Panc1 (cell line): ENCODE measurements around the gene SEC23A. TPM values are rescaled to one million over a fixed set of nuclear protein-coding genes. Genes with fewer than 3 reads are reported as not detected.
"Not testable (repeated sequence)": the region's sequence is repeated elsewhere in the genome, so short reads cannot be mapped to it uniquely, and the experiment has no call there.

Source experiments
- ATAC-seq: fragments of 200-7000 bp; cut with Tn5 transposase; 2 replicates; pipeline ENCODE4 v1.9.1; 2020; ENCODE audit warnings: mild to moderate bottlenecking, moderate library complexity
- BruUV-seq: library from RNA; stranded (reverse); fragments of 400-500 nt; replicated peaks from 2 replicates; lab custom pipeline; 2021; lab: Mats Ljungman, UMichigan
- CTCF ChIA-PET: fragments of 300-600 bp; sonication (Branson Sonifier 250); formaldehyde crosslinking; loops from one replicate; lab custom pipeline; 2022; ENCODE audit warnings: antibody characterized with exemption; lab: Charles Lee
- POLR2A ChIA-PET: fragments of 300-600 bp; sonication (Branson Sonifier 250); formaldehyde crosslinking; loops from one replicate; lab custom pipeline; 2022; ENCODE audit warnings: antibody characterized with exemption; lab: Charles Lee
- DNase-seq: peaks from one replicate; pipeline ENCODE4 v3.0.0-alpha.2; 2010; ENCODE audit warnings: low read depth, low spot score
- H3K27ac ChIP-seq: 2 replicates; pipeline ENCODE4 v1.5.1; 2011; ENCODE audit warnings: mild to moderate bottlenecking, low read length, inconsistent platforms
- H3K27me3 ChIP-seq: fragments of 200-500 bp; sonication (Bioruptor generic); 2 replicates; pipeline ENCODE4 v1.6.0; 2014; ENCODE audit warnings: low read length, inconsistent platforms; ENCODE audit not compliant: control insufficient read depth, insufficient read depth
- H3K36me3 ChIP-seq: fragments of 200-500 bp; sonication (Bioruptor generic); 2 replicates; pipeline ENCODE4 v1.5.1; 2014; ENCODE audit warnings: inconsistent platforms, mild to moderate bottlenecking, low read length, moderate library complexity; ENCODE audit not compliant: control insufficient read depth, insufficient read depth
- H3K4me1 ChIP-seq: 2 replicates; pipeline ENCODE4 v1.5.1; 2011; ENCODE audit warnings: inconsistent platforms, mild to moderate bottlenecking, low read length, moderate library complexity; ENCODE audit not compliant: control insufficient read depth, insufficient read depth
- H3K4me3 ChIP-seq, 2 experiments: 2 replicates each; pipeline ENCODE4 v1.5.1; 2011 to 2012; ENCODE audit warnings: low read depth in 2 of 2, low read length in 2 of 2, mild to moderate bottlenecking in 2 of 2, inconsistent platforms in 1 of 2, moderate library complexity in 1 of 2
- H3K9me3 ChIP-seq: fragments of 200-500 bp; sonication (Bioruptor generic); 2 replicates; pipeline ENCODE4 v1.5.1; 2014; ENCODE audit warnings: low read depth, mild to moderate bottlenecking, inconsistent platforms, low read length, moderate library complexity; ENCODE audit not compliant: control insufficient read depth, insufficient read depth
- POLR2AphosphoS5 ChIP-seq: IDR thresholded peaks from 2 replicates; pipeline ENCODE4 v1.6.1; 2012; ENCODE audit warnings: mild to moderate bottlenecking, low read depth, low read length, moderate library complexity
- SIN3A ChIP-seq: IDR thresholded peaks from 2 replicates; pipeline ENCODE4 v1.6.1; 2012; ENCODE audit warnings: low read depth, mild to moderate bottlenecking, low read length, moderate library complexity, borderline replicate concordance; ENCODE audit not compliant: insufficient read depth
- TCF7L2 ChIP-seq: IDR thresholded peaks from 2 replicates; pipeline ENCODE4 v1.6.1; 2011; ENCODE audit warnings: mild to moderate bottlenecking, low read depth, low read length, inconsistent platforms
- in situ Hi-C: cut with HindIII; loops from 2 replicates; pipeline ENCODE4 v1.10.0; 2016; ENCODE audit warnings: low sequenced_read_pairs, low pct_unique_long_range_greater_than_20kb
- intact Hi-C: fragments of 100-400 bp; cut with micrococcal nuclease; formaldehyde crosslinking; loops from one replicate; pipeline ENCODE4 v1.10.0; 2022; ENCODE audit not compliant: unreplicated experiment
- total RNA-seq: library from RNA; stranded (reverse); gene quantifications from one replicate; pipeline ENCODE4 v1.2.1, GENCODE V29; 2021; ENCODE audit not compliant: unreplicated experiment
- TF ChIP-seq, protein P1 (sequence below): fragments of 450-650 bp; IDR thresholded peaks from 2 replicates; pipeline ENCODE4 v1.5.1; 2017; ENCODE audit warnings: mild to moderate bottlenecking
- TF ChIP-seq, protein P2 (sequence below), 2 experiments: IDR thresholded peaks; 2 replicates each; pipeline ENCODE4 v1.6.1; 2011 to 2012; ENCODE audit warnings: low read depth in 2 of 2, control low read depth in 1 of 2, low read length in 1 of 2, mild to moderate bottlenecking in 1 of 2, moderate library complexity in 1 of 2; ENCODE audit not compliant: insufficient read depth in 1 of 2

The SEC23A gene
- total RNA-seq, 1 experiment from 2014 or later, result 76.7 TPM

DNA sequence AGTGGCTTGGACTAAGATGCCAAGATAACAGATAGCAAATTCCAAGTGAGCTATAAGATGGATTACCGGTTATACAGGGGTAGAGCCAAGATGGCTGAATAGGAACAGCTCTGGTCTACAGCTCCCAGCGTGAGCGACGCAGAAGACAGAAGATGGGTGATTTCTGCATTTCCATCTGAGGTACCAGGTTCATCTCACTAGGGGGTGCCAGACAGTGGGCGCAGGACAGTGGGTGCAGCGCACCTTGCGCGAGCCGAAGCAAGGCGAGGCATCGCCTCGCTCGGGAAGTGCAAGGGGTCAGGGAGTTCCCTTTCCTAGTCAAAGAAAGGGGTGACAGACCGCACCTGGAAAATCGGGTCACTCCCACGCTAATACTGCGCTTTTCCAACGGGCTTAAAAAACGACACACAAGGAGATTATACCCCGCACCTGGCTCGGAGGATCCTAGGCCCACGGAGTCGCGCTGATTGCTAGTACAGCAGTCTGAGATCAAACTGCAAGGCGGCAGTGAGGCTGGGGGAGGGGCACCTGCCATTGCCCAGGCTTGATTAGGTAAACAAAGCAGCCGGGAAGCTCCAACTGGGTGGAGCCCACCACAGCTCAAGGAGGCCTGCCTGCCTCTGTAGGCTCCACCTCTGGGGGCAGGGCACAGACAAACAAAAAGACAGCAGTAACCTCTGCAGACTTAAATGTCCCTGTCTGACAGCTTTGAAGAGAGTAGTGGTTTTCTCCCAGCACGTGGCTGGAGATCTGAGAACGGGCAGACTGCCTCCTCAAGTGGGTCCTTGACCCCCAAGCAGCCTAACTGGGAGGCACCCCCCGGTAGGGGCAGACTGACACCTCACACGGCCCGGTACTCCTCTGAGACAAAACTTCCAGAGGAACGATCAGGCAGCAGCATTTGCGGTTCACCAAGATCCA is 85.7 kb downstream of the SEC23A start:
- H3K4me3 ChIP-seq, H3K27ac ChIP-seq, H3K27me3 ChIP-seq, CTCF ChIA-PET, H3K36me3 ChIP-seq, H3K9me3 ChIP-seq, ATAC-seq, DNase-seq, in situ Hi-C loops, H3K4me1 ChIP-seq, BruUV-seq: not testable (repeated sequence)
- POLR2A ChIA-PET, result interaction anchor here (0.6 kb wide), 1 partner anchor 1457 kb away, joined by 3 read pairs; no protein-coding TSS in a partner anchor
- TF ChIP-seq, protein P1, sequence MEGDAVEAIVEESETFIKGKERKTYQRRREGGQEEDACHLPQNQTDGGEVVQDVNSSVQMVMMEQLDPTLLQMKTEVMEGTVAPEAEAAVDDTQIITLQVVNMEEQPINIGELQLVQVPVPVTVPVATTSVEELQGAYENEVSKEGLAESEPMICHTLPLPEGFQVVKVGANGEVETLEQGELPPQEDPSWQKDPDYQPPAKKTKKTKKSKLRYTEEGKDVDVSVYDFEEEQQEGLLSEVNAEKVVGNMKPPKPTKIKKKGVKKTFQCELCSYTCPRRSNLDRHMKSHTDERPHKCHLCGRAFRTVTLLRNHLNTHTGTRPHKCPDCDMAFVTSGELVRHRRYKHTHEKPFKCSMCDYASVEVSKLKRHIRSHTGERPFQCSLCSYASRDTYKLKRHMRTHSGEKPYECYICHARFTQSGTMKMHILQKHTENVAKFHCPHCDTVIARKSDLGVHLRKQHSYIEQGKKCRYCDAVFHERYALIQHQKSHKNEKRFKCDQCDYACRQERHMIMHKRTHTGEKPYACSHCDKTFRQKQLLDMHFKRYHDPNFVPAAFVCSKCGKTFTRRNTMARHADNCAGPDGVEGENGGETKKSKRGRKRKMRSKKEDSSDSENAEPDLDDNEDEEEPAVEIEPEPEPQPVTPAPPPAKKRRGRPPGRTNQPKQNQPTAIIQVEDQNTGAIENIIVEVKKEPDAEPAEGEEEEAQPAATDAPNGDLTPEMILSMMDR, result 0 out of 2 replicates have a peak, but pooled peaks have one; percentile 1
- intact Hi-C loops, result loop anchor here (10.0 kb wide), 1 partner anchor 1113 kb away; no protein-coding TSS in a partner anchor

- Histone ChIP-seq H3K27ac (no peak overlapping the region), H3K27me3 (no peaks in the 10 kb centered on the region), H3K9me3 (no peaks in the 10 kb centered on the region), H3K36me3 (no peaks in the 10 kb centered on the region), H3K4me1 (no peaks in the 10 kb centered on the region), H3K4me3 (no peak overlapping the region)
- no peak for TF ChIP-seq TCF7L2
- no peak for TF ChIP-seq SIN3A
- TF ChIP-seq, protein P2, sequence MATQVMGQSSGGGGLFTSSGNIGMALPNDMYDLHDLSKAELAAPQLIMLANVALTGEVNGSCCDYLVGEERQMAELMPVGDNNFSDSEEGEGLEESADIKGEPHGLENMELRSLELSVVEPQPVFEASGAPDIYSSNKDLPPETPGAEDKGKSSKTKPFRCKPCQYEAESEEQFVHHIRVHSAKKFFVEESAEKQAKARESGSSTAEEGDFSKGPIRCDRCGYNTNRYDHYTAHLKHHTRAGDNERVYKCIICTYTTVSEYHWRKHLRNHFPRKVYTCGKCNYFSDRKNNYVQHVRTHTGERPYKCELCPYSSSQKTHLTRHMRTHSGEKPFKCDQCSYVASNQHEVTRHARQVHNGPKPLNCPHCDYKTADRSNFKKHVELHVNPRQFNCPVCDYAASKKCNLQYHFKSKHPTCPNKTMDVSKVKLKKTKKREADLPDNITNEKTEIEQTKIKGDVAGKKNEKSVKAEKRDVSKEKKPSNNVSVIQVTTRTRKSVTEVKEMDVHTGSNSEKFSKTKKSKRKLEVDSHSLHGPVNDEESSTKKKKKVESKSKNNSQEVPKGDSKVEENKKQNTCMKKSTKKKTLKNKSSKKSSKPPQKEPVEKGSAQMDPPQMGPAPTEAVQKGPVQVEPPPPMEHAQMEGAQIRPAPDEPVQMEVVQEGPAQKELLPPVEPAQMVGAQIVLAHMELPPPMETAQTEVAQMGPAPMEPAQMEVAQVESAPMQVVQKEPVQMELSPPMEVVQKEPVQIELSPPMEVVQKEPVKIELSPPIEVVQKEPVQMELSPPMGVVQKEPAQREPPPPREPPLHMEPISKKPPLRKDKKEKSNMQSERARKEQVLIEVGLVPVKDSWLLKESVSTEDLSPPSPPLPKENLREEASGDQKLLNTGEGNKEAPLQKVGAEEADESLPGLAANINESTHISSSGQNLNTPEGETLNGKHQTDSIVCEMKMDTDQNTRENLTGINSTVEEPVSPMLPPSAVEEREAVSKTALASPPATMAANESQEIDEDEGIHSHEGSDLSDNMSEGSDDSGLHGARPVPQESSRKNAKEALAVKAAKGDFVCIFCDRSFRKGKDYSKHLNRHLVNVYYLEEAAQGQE (IDR thresholded peaks at IDR 0.05; ENCODE audit: insufficient read depth in 1 of 2, low read depth in 2 of 2, low read length in 1 of 2), result no peak
- TF ChIP-seq, protein P1, result no peak
- TF ChIP-seq POLR2AphosphoS5, result no peak
- ChIA-PET CTCF (no interaction called here), POLR2A (no interaction called here)
- ATAC-seq, result no peak
- intact Hi-C loops (loop anchor here (10.0 kb wide), 1 partner anchor 1112 kb away; no protein-coding TSS in a partner anchor), in situ Hi-C loops (no loop called here)
- DNase-seq, result no peak
- no TSS peak for BruUV-seq
Observed at GRCh38 chr14:39016733-39017095, 86.3 kb downstream of the SEC23A start.
